Fibroblast of lung (primary cell): Measurements from ENCODE around the gene C4orf50.

Experiments used
- CTCF ChIP-seq, 2 donors: IDR thresholded peaks in 1 of 2; conservative IDR thresholded peaks in 1 of 2; 1 replicate in 1 of 2; 2 replicates in 1 of 2; pipeline ENCODE4 v1.5.1; 2011 to 2012; ENCODE audit warnings: low read length in 2 of 2, control low read depth in 1 of 2, inconsistent platforms in 1 of 2, low read depth in 1 of 2, mild to moderate bottlenecking in 1 of 2
- EZH2 ChIP-seq: IDR thresholded peaks from 2 replicates; pipeline ENCODE4 v1.5.1; 2012; ENCODE audit warnings: low read length, control low read depth, mild to moderate bottlenecking; ENCODE audit errors: missing control alignments

- no peak for TF ChIP-seq EZH2
- no peak for TF ChIP-seq CTCF (conservative IDR thresholded peaks at IDR 0.05 in 1 of 2, IDR thresholded peaks at IDR 0.05 in 1 of 2; ENCODE audit: low read depth in 1 of 2, low read length in 2 of 2)
These were observed 48.5 kb downstream of the C4orf50 start for GRCh38 chr4:5969777-5970176.
